Thyroid gland (tissue), 4 donors: ENCODE measurements around the gene TEX48. TPM values are rescaled to one million over a fixed set of nuclear protein-coding genes. Genes with fewer than 3 reads are reported as not detected.

Source experiments
- DNase-seq, 2 donors: peaks; one replicate each; pipeline ENCODE4 v3.0.0-alpha.2; 2019
- H3K27ac ChIP-seq, 3 donors: fragments of 200-600 bp; sonication (generic); 1 replicate in 2 of 3; 2 replicates in 1 of 3; pipeline ENCODE4 v1.5.1; 2016 to 2019; ENCODE audit warnings: mild to moderate bottlenecking in 1 of 3, moderate library complexity in 1 of 3
- H3K27me3 ChIP-seq: fragments of 200-600 bp; sonication (generic); one replicate; pipeline ENCODE4 v1.5.1; 2019
- H3K36me3 ChIP-seq, 2 donors: fragments of 200-600 bp; sonication (generic); one replicate each; pipeline ENCODE4 v1.5.1; 2016 to 2019
- H3K4me1 ChIP-seq, 2 donors: fragments of 200-600 bp; sonication (generic); one replicate each; pipeline ENCODE4 v1.5.1; 2017 to 2019
- H3K4me3 ChIP-seq, 3 donors: fragments of 200-600 bp; sonication (generic); replicated peaks in 1 of 3; 1 replicate in 2 of 3; 2 replicates in 1 of 3; pipeline ENCODE4 v1.5.1; 2016; ENCODE audit warnings: mild to moderate bottlenecking in 1 of 3
- H3K9me3 ChIP-seq: fragments of 200-600 bp; sonication (generic); one replicate; pipeline ENCODE4 v1.5.1; 2017
- CTCF ChIP-seq, 6 experiments: fragments of 200-600 bp in 3 of 6; fragments of 450-650 bp in 3 of 6; sonication (generic) in 3 of 6; IDR thresholded peaks; one replicate each; pipeline ENCODE4 v1.5.1; 2016 to 2019; ENCODE audit warnings: antibody characterized with exemption in 6 of 6, mild to moderate bottlenecking in 2 of 6, inconsistent platforms in 1 of 6, moderate library complexity in 1 of 6
- POLR2A ChIP-seq, 2 donors: fragments of 450-650 bp; IDR thresholded peaks; one replicate each; pipeline ENCODE4 v1.6.1; 2017; ENCODE audit warnings: antibody characterized with exemption in 2 of 2, mild to moderate bottlenecking in 2 of 2, moderate library complexity in 1 of 2
- WGBS, 2 donors: methylation state at CpG; one replicate each; pipeline ENCODE4 v1.1.5; 2017; 5-methylcytosine and 5-hydroxymethylcytosine counted together
- intact Hi-C: fragments of 100-400 bp; cut with DNase I; formaldehyde crosslinking; loops from one replicate; pipeline ENCODE4 v1.15.1; 2023
- total RNA-seq, 4 donors: library from RNA; depleted of rRNA; stranded (reverse); fragments of >200 nt; gene quantifications; one replicate each; pipeline ENCODE4 v1.2.3, GENCODE V29; 2016

Gene TEX48
- total RNA-seq, 4 donors from 2014 or later, result not detected

DNA sequence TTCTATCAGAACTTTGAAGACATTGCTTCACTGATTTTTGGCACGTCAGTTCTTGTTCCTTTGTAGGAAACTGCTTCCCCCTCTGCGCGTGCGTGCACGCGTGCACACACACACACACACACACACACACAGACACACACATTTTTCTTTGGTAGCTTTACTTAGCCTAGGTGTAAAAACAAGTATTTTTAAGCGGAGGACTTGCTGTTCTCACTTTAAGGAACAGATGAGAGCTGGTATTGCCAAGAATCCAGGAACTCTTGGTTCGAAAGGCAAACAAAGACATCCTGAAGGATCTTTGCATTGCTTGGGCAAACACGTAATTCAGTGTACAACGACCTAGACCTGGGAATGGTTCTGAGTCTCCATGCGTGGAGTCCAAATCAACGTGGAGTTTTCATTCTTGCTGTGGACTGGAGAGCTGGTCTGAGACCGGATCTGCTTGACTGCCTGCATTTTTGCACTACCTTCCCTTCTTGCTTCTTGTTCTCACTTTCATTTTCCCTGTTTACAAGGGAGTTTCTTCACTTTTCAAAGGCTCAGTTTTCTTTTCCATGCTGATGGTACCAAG is 62.7 kb downstream of the TEX48 start:
- H3K27me3 ChIP-seq, result no peaks in the 10 kb centered on the region
- H3K4me3 ChIP-seq, result no peak overlapping the region
- H3K4me1 ChIP-seq, result peaks cover 44% of the 10 kb centered on the region in 2 donors
- 31 to 39% methylated on average over 13 of the region's 13 CpGs for WGBS, 2 donors
- H3K27ac ChIP-seq, result peak overlapping the region; percentile 82 to 95 (median 89)
- intact Hi-C loops, result no loop called here
- no peaks in the 10 kb centered on the region for H3K9me3 ChIP-seq
- no peaks in the 10 kb centered on the region for H3K36me3 ChIP-seq
- DNase-seq, result peak; percentile 84
- no peak for TF ChIP-seq CTCF (IDR thresholded peaks at IDR 0.05)
- no peak for TF ChIP-seq POLR2A (IDR thresholded peaks at IDR 0.05)

DNA sequence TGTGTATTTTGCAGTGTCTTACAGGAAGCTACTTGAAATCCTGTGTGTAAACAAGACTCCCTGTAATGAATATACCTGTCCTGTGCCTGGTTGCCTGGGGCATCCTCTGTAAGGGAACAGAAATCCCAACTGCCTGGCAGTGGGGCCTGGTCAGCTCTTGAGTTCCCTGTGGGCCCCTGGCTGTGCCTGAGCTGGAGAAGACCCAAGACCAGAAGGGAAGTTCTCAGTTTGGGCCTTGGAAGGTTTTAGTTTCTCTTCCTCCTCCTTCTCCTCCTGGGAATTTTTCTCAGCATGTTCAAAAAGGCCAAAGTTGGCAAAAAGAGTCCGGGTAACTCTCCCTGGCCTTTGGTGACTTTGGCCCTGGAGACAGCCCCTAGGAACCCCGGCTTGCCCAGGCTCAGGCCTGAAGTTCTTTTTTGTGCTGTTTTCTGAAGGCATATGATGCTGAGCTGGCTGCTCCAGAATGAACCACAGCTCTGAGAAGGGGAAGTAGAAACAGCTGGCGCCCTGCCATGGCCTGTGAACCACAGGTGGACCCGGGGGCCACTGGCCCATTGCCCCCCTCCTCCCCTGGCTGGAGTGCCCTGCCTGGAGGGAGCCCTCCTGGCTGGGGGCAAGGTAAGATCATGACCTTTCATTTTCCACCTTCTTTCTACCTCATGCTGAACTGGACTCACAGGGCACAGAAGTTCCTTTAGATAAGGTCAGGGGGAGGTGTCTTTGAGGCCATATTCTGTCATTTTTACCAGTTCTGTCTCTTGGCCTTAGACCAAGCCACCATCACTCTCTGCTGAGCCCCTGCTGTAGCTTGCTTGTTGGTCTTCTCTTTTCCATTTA is 65.1 kb downstream of the TEX48 start:
- Histone ChIP-seq H3K27me3 (no peaks in the 10 kb centered on the region), H3K36me3 (no peaks in the 10 kb centered on the region), H3K4me1 (peaks cover 53 to 58% of the 10 kb centered on the region in 2 donors), H3K4me3 (no peak overlapping the region), H3K9me3 (no peaks in the 10 kb centered on the region), H3K27ac (peak overlapping the region in 2 of 3 donors; percentile 47 to 60)
- WGBS, 2 donors, result 52 to 56% methylated on average over 4 of the region's 4 CpGs
- intact Hi-C loops, result no loop called here
- DNase-seq, result peak; percentile 44 to 45
- TF ChIP-seq POLR2A (IDR thresholded peaks at IDR 0.05), result no peak
- TF ChIP-seq CTCF (IDR thresholded peaks at IDR 0.05), result no peak

Other genes with a start within 250 kb of the TEX48 start
- 10 to 100 TPM in 2 of 4 donors, 1 to 10 TPM in 2; 7.4 to 13.0 (median 10.9) TPM for gene WHRN, start 176.7 kb downstream of the TEX48 start, total RNA-seq
- 100 to 1,000 TPM; 193 to 223 (median 200) TPM for gene ATP6V1G1, start 94.4 kb downstream of the TEX48 start, total RNA-seq
- 10 to 100 TPM in 3 of 4 donors, 1 to 10 TPM in 1; 7.0 to 18.3 (median 13.0) TPM for gene TMEM268, start 70.9 kb downstream of the TEX48 start, total RNA-seq
- gene TEX53, start 24.4 kb downstream of the TEX48 start, total RNA-seq, result not detected
- 1 to 10 TPM; 1.1 to 4.3 (median 2.6) TPM for gene TNFSF15, start 123.8 kb upstream of the TEX48 start, total RNA-seq
- 1 to 10 TPM; 1.3 to 4.2 (median 2.1) TPM for gene TNFSF8, start 248.4 kb upstream of the TEX48 start, total RNA-seq